Hepatocyte (in vitro differentiated cells): Measurements from ENCODE around the gene B3GAT1. TPM values are rescaled to one million over a fixed set of nuclear protein-coding genes. Genes with fewer than 3 reads are reported as not detected.
A peak's percentile ranks its signal among the peaks of the same experiment; 100 is the strongest.

ENCODE experiments used
- DNase-seq: peaks from one replicate; pipeline ENCODE4 v3.0.0-alpha.2; 2016; ENCODE audit warnings: low spot score
- H2AFZ ChIP-seq: fragments of 200-600 bp; sonication (generic); 2 replicates; pipeline ENCODE4 v1.6.0; 2016; ENCODE audit warnings: antibody characterized with exemption, mild to moderate bottlenecking
- H3K27ac ChIP-seq: fragments of 200-600 bp; sonication (generic); 2 replicates; pipeline ENCODE4 v1.5.1; 2016; ENCODE audit warnings: mild to moderate bottlenecking
- H3K27me3 ChIP-seq: fragments of 200-600 bp; sonication (generic); 2 replicates; pipeline ENCODE4 v1.6.1; 2016
- H3K36me3 ChIP-seq: fragments of 200-600 bp; sonication (generic); replicated peaks from 2 replicates; pipeline ENCODE4 v1.5.1; 2016; ENCODE audit warnings: low read depth; ENCODE audit not compliant: insufficient read depth
- H3K4me1 ChIP-seq: fragments of 200-600 bp; sonication (generic); 2 replicates; pipeline ENCODE4 v1.5.1; 2016; ENCODE audit warnings: mild to moderate bottlenecking, moderate library complexity; ENCODE audit not compliant: insufficient read depth
- H3K4me2 ChIP-seq: fragments of 200-600 bp; sonication (generic); 2 replicates; pipeline ENCODE4 v1.6.0; 2016
- H3K4me3 ChIP-seq: fragments of 200-600 bp; sonication (generic); 2 replicates; pipeline ENCODE4 v1.5.1; 2016; ENCODE audit warnings: mild to moderate bottlenecking
- H3K79me2 ChIP-seq: fragments of 200-600 bp; sonication (generic); 2 replicates; pipeline ENCODE4 v1.6.0; 2017; ENCODE audit warnings: mild to moderate bottlenecking
- H3K9me2 ChIP-seq: fragments of 200-600 bp; sonication (generic); replicated peaks from 2 replicates; pipeline ENCODE4 v1.6.0; 2017; ENCODE audit warnings: mild to moderate bottlenecking; ENCODE audit not compliant: insufficient read depth
- H3K9me3 ChIP-seq: fragments of 200-600 bp; sonication (generic); 2 replicates; pipeline ENCODE4 v1.5.1; 2016; ENCODE audit warnings: low read depth, mild to moderate bottlenecking
- H4K20me1 ChIP-seq: fragments of 200-600 bp; sonication (generic); 2 replicates; pipeline ENCODE4 v1.6.0; 2016; ENCODE audit warnings: mild to moderate bottlenecking; ENCODE audit not compliant: insufficient read depth, poor library complexity, severe bottlenecking
- EZH2 ChIP-seq: fragments of 200-600 bp; sonication (generic); IDR thresholded peaks from 2 replicates; pipeline ENCODE4 v1.6.1; 2016; ENCODE audit warnings: antibody characterized with exemption, mild to moderate bottlenecking, borderline replicate concordance
- EZH2phosphoT487 ChIP-seq: fragments of 200-600 bp; sonication (generic); IDR thresholded peaks from one replicate; pipeline ENCODE4 v1.6.1; 2018; ENCODE audit warnings: antibody characterized with exemption, mild to moderate bottlenecking, low read depth, moderate library complexity; ENCODE audit not compliant: unreplicated experiment, severe bottlenecking
- WGBS: methylation state at CpG from one replicate; pipeline ENCODE4 v1.1.6; 2016; ENCODE audit warnings: low lambda C conversion rate; ENCODE audit errors: missing lambda C conversion rate; 5-methylcytosine and 5-hydroxymethylcytosine counted together
- polyA plus RNA-seq: library from polyadenylated mRNA; unstranded; fragments of >200 nt; fragmentation: Nextera tagmentation; extraction: Ambion mirVana; gene quantifications from 2 replicates; pipeline ENCODE4 v1.2.1, GENCODE V29; 2016
- total RNA-seq: library from RNA; depleted of rRNA; stranded (reverse); fragments of >200 nt; gene quantifications from 2 replicates; pipeline ENCODE4 v1.2.3, GENCODE V29; 2014
- TF ChIP-seq, protein P1 (sequence below): fragments of 200-600 bp; sonication (generic); IDR thresholded peaks from 2 replicates; pipeline ENCODE4 v1.5.1; 2016; ENCODE audit warnings: antibody characterized with exemption, mild to moderate bottlenecking; ENCODE audit not compliant: poor library complexity

Gene B3GAT1
- total and polyA plus RNA-seq, 2 experiments from 2014 or later: 0.17 to 0.40 TPM

GRCh38 chr11:134393638-134394037 lies 18.4 kb downstream of the B3GAT1 start:
- H3K9me3 ChIP-seq: no peaks in the 10 kb centered on the region
- no peaks in the 10 kb centered on the region for H3K36me3 ChIP-seq
- H3K4me1 ChIP-seq: no peaks in the 10 kb centered on the region
- H3K79me2 ChIP-seq: no peaks in the 10 kb centered on the region
- H2AFZ ChIP-seq: no peak overlapping the region
- H3K27ac ChIP-seq: no peak overlapping the region
- no peak overlapping the region for H3K4me2 ChIP-seq
- TF ChIP-seq, protein P1, sequence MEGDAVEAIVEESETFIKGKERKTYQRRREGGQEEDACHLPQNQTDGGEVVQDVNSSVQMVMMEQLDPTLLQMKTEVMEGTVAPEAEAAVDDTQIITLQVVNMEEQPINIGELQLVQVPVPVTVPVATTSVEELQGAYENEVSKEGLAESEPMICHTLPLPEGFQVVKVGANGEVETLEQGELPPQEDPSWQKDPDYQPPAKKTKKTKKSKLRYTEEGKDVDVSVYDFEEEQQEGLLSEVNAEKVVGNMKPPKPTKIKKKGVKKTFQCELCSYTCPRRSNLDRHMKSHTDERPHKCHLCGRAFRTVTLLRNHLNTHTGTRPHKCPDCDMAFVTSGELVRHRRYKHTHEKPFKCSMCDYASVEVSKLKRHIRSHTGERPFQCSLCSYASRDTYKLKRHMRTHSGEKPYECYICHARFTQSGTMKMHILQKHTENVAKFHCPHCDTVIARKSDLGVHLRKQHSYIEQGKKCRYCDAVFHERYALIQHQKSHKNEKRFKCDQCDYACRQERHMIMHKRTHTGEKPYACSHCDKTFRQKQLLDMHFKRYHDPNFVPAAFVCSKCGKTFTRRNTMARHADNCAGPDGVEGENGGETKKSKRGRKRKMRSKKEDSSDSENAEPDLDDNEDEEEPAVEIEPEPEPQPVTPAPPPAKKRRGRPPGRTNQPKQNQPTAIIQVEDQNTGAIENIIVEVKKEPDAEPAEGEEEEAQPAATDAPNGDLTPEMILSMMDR: peak; percentile 31
- no peak for TF ChIP-seq EZH2phosphoT487
- H4K20me1 ChIP-seq: no peaks in the 10 kb centered on the region
- H3K9me2 ChIP-seq: no peaks in the 10 kb centered on the region
- H3K4me3 ChIP-seq: no peak overlapping the region
- peak; percentile 65 for DNase-seq
- H3K27me3 ChIP-seq: no peaks in the 10 kb centered on the region
- 45% methylated on average over 14 of the region's 14 CpGs for WGBS

DNA sequence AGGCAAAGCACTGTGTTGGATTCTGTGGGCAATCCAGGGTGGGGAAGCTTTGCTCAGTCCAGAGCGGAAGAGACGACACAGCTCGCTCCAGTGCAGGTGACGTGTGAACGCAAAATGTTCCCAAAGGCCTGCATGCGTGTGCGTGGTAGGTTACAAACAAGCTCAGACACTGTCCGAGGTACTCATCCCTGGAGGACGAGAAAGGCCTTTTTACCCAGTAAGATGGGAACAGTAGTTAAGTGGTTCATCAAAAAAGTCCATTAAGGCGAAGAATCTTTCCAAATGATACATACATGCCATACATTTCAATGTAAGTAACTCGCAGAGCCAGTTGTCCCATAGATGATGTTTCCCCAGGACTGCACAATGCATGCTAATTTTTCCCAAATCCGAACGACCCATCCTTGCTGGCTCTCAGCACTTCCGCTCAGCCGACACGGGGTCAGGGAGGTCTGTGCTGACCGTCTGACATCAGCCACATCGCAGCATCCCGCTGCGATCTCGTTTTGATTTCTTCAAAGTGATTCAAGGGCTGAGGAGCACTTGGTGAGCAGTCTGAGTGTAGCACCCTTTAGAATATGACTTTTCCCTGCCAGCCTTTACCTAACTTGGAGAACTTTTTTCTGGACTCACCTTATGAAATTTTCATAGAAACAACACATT lies 19.0 kb downstream of the B3GAT1 start:
- DNase-seq: no peak
- Histone ChIP-seq H3K27ac (no peak overlapping the region), H4K20me1 (no peaks in the 10 kb centered on the region), H3K9me2 (no peaks in the 10 kb centered on the region), H3K4me3 (no peak overlapping the region), H3K79me2 (no peaks in the 10 kb centered on the region), H3K27me3 (no peaks in the 10 kb centered on the region), H3K4me2 (no peak overlapping the region), H3K9me3 (no peaks in the 10 kb centered on the region), H3K4me1 (no peaks in the 10 kb centered on the region), H2AFZ (no peak overlapping the region), H3K36me3 (no peaks in the 10 kb centered on the region)
- WGBS: 89% methylated on average over 21 of the region's 21 CpGs
- TF ChIP-seq EZH2phosphoT487 (no peak), EZH2 (no peak)
- TF ChIP-seq, protein P1: no peak

- no peaks in the 10 kb centered on the region for H3K27me3 ChIP-seq
- H3K4me3 ChIP-seq: no peak overlapping the region
- 92% methylated on average over 13 of the region's 13 CpGs for WGBS
- no peak overlapping the region for H3K27ac ChIP-seq
- H3K79me2 ChIP-seq: no peaks in the 10 kb centered on the region
- no peaks in the 10 kb centered on the region for H4K20me1 ChIP-seq
- no peak for DNase-seq
- H3K4me2 ChIP-seq: no peak overlapping the region
- no peak for TF ChIP-seq EZH2phosphoT487
- TF ChIP-seq EZH2: no peak
- TF ChIP-seq, protein P1: no peak
- no peak overlapping the region for H2AFZ ChIP-seq
- H3K36me3 ChIP-seq: no peaks in the 10 kb centered on the region
- no peaks in the 10 kb centered on the region for H3K9me3 ChIP-seq
- H3K9me2 ChIP-seq: no peaks in the 10 kb centered on the region
- no peaks in the 10 kb centered on the region for H3K4me1 ChIP-seq
These were observed 20.4 kb downstream of the B3GAT1 start for GRCh38 chr11:134391656-134392055.
